ENCODE data around the gene SMOC1. TPM values are rescaled to one million over a fixed set of nuclear protein-coding genes. Genes with fewer than 3 reads are reported as not detected.

SMOC1 gene
- total RNA-seq, 1 experiment from 2014 or later, result 0.68 TPM

DNA sequence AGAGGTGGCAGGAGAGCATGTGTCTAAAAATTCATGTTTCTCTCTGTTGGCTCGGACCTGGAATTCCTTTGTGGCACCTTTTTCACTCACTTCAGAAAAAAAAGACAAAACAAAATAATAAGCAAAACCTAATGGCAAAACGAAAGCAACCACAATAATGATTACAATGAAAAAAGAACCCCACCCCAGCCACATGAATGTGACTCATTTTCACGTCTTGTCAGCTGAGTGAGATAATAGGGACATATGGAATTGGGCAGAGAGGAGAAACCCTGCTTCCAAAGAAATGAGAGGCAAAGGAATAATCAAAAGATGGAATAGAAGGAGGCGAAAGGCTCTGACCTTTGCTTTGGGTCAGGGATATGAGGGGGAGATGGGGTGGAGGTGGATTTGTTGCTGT lies 166.1 kb downstream of the SMOC1 start:
- no peak overlapping the region for H2BK20ac ChIP-seq (ENCODE audit: low read depth, low read length, poor library complexity, severe bottlenecking)
- Mint-ChIP-seq H3K27ac (no peak overlapping the region), H3K4me3 (no peak overlapping the region), H3K27me3 (ENCODE audit: low read depth) (peaks cover 3% of the 10 kb centered on the region), H3K4me1 (no peaks in the 10 kb centered on the region; a peak in 1 of 4 replicates), H3K9me3 (no peaks in the 10 kb centered on the region), H3K36me3 (ENCODE audit: insufficient read depth in 1 of 3, low read depth in 3 of 3) (no peaks in the 10 kb centered on the region)
- no peak overlapping the region for H3K4me2 ChIP-seq (ENCODE audit: insufficient read depth, insufficient read length, low read length)
- no peaks in the 10 kb centered on the region for H4K20me1 ChIP-seq (ENCODE audit: control insufficient read depth, insufficient read depth, insufficient read length)
- TF ChIP-seq, protein P1, sequence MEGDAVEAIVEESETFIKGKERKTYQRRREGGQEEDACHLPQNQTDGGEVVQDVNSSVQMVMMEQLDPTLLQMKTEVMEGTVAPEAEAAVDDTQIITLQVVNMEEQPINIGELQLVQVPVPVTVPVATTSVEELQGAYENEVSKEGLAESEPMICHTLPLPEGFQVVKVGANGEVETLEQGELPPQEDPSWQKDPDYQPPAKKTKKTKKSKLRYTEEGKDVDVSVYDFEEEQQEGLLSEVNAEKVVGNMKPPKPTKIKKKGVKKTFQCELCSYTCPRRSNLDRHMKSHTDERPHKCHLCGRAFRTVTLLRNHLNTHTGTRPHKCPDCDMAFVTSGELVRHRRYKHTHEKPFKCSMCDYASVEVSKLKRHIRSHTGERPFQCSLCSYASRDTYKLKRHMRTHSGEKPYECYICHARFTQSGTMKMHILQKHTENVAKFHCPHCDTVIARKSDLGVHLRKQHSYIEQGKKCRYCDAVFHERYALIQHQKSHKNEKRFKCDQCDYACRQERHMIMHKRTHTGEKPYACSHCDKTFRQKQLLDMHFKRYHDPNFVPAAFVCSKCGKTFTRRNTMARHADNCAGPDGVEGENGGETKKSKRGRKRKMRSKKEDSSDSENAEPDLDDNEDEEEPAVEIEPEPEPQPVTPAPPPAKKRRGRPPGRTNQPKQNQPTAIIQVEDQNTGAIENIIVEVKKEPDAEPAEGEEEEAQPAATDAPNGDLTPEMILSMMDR (conservative IDR thresholded peaks at IDR 0.05), result no peak
- H3K79me2 ChIP-seq (ENCODE audit: insufficient read depth, low read length), result no peaks in the 10 kb centered on the region
- no peak overlapping the region for H4K5ac ChIP-seq (ENCODE audit: insufficient read length, low read depth, low read length)
- H2AFZ ChIP-seq (ENCODE audit: low read length), result no peak overlapping the region
- H4K8ac ChIP-seq (replicated peaks; ENCODE audit: insufficient read length, low read depth, low read length), result no peak overlapping the region
- H2BK12ac ChIP-seq (ENCODE audit: insufficient read length, low read depth, low read length), result no peak overlapping the region
- H4K91ac ChIP-seq (ENCODE audit: insufficient read length, low read depth, low read length), result no peak overlapping the region
- H2BK15ac ChIP-seq (ENCODE audit: low read depth, low read length), result no peak overlapping the region
- no peak for DNase-seq
- no peak overlapping the region for H3T11ph ChIP-seq (ENCODE audit: low read length)
- no peaks in the 10 kb centered on the region for H3K4me1 ChIP-seq (ENCODE audit: insufficient read depth, low read length)
- H3K23me2 ChIP-seq (ENCODE audit: insufficient read length, low read depth, low read length, poor library complexity, severe bottlenecking), result no peaks in the 10 kb centered on the region
- no peak overlapping the region for H3K18ac ChIP-seq (ENCODE audit: insufficient read length, low read depth, low read length)
- H2AK5ac ChIP-seq (ENCODE audit: insufficient read length, low read length), result no peak overlapping the region
- H3K27me3 ChIP-seq (ENCODE audit: insufficient read depth, low read length), result no peaks in the 10 kb centered on the region
- H3K4ac ChIP-seq (ENCODE audit: low read depth, low read length), result no peak overlapping the region
- H2BK120ac ChIP-seq (ENCODE audit: low read depth, low read length, poor library complexity, severe bottlenecking), result no peak overlapping the region
- H3K9me3 ChIP-seq (ENCODE audit: control insufficient read depth, low read depth, low read length), result no peaks in the 10 kb centered on the region
- H3K9ac ChIP-seq (ENCODE audit: extremely low read depth, insufficient read length, low read length), result no peak overlapping the region
- no peak overlapping the region for H3K56ac ChIP-seq (ENCODE audit: insufficient read length, low read depth, low read length)
- no peak overlapping the region for H2BK5ac ChIP-seq (ENCODE audit: insufficient read length, low read length)
- WGBS (ENCODE audit: extremely low coverage, insufficient read length, low lambda C conversion rate), result no CpG with 5 or more reads among the region's 4 CpGs
- no peaks in the 10 kb centered on the region for H3K79me1 ChIP-seq (ENCODE audit: insufficient read depth, low read depth, low read length, poor library complexity, severe bottlenecking)
- no peak overlapping the region for H3K14ac ChIP-seq (ENCODE audit: insufficient read depth, low read length)
- H3K23ac ChIP-seq (ENCODE audit: insufficient read length, low read depth, low read length), result no peak overlapping the region
- H3K27ac ChIP-seq (ENCODE audit: insufficient read length, low read depth, low read length), result no peak overlapping the region

Measured in H9 (cell line).